Prostate gland (tissue), 2 donors: ENCODE data around the gene FAF1. TPM values are rescaled to one million over a fixed set of nuclear protein-coding genes. Genes with fewer than 3 reads are reported as not detected.

Experiments used
- DNase-seq: peaks from one replicate; pipeline ENCODE4 v3.0.0-alpha.2; 2019; ENCODE audit warnings: low spot score
- H3K27ac ChIP-seq, 2 donors: fragments of 200-600 bp; sonication (generic); 2 replicates each; pipeline ENCODE4 v1.5.1; 2017 to 2019
- H3K27me3 ChIP-seq: fragments of 200-600 bp; sonication (generic); replicated peaks from 2 replicates; pipeline ENCODE4 v1.5.1; 2019; ENCODE audit not compliant: insufficient read depth
- H3K36me3 ChIP-seq, 2 donors: fragments of 200-600 bp; sonication (generic); 1 replicate in 1 of 2; 2 replicates in 1 of 2; pipeline versions ENCODE4 v1.5.1 to v1.8.1; 2017 to 2019
- H3K4me1 ChIP-seq: fragments of 200-600 bp; sonication (generic); replicated peaks from 2 replicates; pipeline ENCODE4 v1.5.1; 2019
- H3K4me3 ChIP-seq, 2 donors: fragments of 200-600 bp; sonication (generic); 2 replicates each; pipeline ENCODE4 v1.5.1; 2017 to 2019
- H3K9me3 ChIP-seq: fragments of 200-600 bp; sonication (generic); 2 replicates; pipeline ENCODE4 v1.5.1; 2017
- CTCF ChIP-seq, 4 experiments: fragments of 200-600 bp in 2 of 4; fragments of 450-650 bp in 2 of 4; sonication (generic) in 2 of 4; IDR thresholded peaks; 1 replicate in 3 of 4; 2 replicates in 1 of 4; pipeline ENCODE4 v1.5.1; 2016 to 2019; ENCODE audit warnings: antibody characterized with exemption in 4 of 4, mild to moderate bottlenecking in 2 of 4, moderate library complexity in 2 of 4
- POLR2A ChIP-seq: fragments of 450-650 bp; IDR thresholded peaks from one replicate; pipeline ENCODE4 v1.6.1; 2016; ENCODE audit warnings: antibody characterized with exemption, mild to moderate bottlenecking
- POLR2AphosphoS5 ChIP-seq: sonication (generic); formaldehyde crosslinking; IDR thresholded peaks from one replicate; pipeline ENCODE4 v1.6.1; 2017; ENCODE audit warnings: antibody characterized with exemption
- WGBS: methylation state at CpG from one replicate; pipeline ENCODE4 v1.1.5; 2018; 5-methylcytosine and 5-hydroxymethylcytosine counted together
- intact Hi-C: fragments of 100-400 bp; cut with DNase I; formaldehyde crosslinking; loops from one replicate; pipeline ENCODE4 v1.14.2; 2022
- total RNA-seq, 2 donors: library from RNA; depleted of rRNA; stranded (reverse); fragments of >200 nt; gene quantifications; one replicate each; pipeline ENCODE4 v1.1.0, GENCODE V29; 2016

Gene FAF1
- total RNA-seq, 2 donors from 2014 or later: 40.4 to 41.5 TPM

- no peaks in the 10 kb centered on the region for H3K9me3 ChIP-seq
- intact Hi-C loops: no loop called here
- H3K36me3 ChIP-seq: no peaks in the 10 kb centered on the region
- no peak for TF ChIP-seq CTCF (IDR thresholded peaks at IDR 0.05)
- TF ChIP-seq POLR2AphosphoS5: no peak
- no peak for TF ChIP-seq POLR2A
- no peak for DNase-seq
- no peaks in the 10 kb centered on the region for H3K4me1 ChIP-seq
- H3K27ac ChIP-seq: no peak overlapping the region
- no peak overlapping the region for H3K4me3 ChIP-seq
- H3K27me3 ChIP-seq: no peaks in the 10 kb centered on the region
These were observed 442.6 kb downstream of the FAF1 start for GRCh38 chr1:50517488-50517887.

GRCh38 chr1:50516056-50516455, 444.0 kb downstream of the FAF1 start:
- Histone ChIP-seq H3K36me3 (no peaks in the 10 kb centered on the region), H3K9me3 (no peaks in the 10 kb centered on the region), H3K4me3 (no peak overlapping the region), H3K4me1 (no peaks in the 10 kb centered on the region), H3K27me3 (no peaks in the 10 kb centered on the region), H3K27ac (no peak overlapping the region)
- no peak for DNase-seq
- no peak for TF ChIP-seq CTCF (IDR thresholded peaks at IDR 0.05)
- TF ChIP-seq POLR2A: no peak
- no peak for TF ChIP-seq POLR2AphosphoS5
- intact Hi-C loops: no loop called here
- 94% methylated on average over 3 of the region's 3 CpGs for WGBS

- TF ChIP-seq CTCF (IDR thresholded peaks at IDR 0.05): no peak
- no peak for TF ChIP-seq POLR2AphosphoS5
- no peak for TF ChIP-seq POLR2A
- no peak overlapping the region for H3K27ac ChIP-seq
- H3K4me1 ChIP-seq: no peaks in the 10 kb centered on the region
- H3K4me3 ChIP-seq: no peak overlapping the region
- no peaks in the 10 kb centered on the region for H3K9me3 ChIP-seq
- intact Hi-C loops: no loop called here
- DNase-seq: no peak
- H3K27me3 ChIP-seq: no peaks in the 10 kb centered on the region
- no peaks in the 10 kb centered on the region for H3K36me3 ChIP-seq
These were observed 452.0 kb downstream of the FAF1 start for GRCh38 chr1:50508040-50508586.

- intact Hi-C loops: no loop called here
- no peaks in the 10 kb centered on the region for H3K9me3 ChIP-seq
- TF ChIP-seq POLR2AphosphoS5: no peak
- no peak for TF ChIP-seq POLR2A
- TF ChIP-seq CTCF (IDR thresholded peaks at IDR 0.05): no peak
- no peak overlapping the region for H3K4me3 ChIP-seq
- H3K27me3 ChIP-seq: no peaks in the 10 kb centered on the region
- no peak for DNase-seq
- no peak overlapping the region for H3K27ac ChIP-seq
- no peaks in the 10 kb centered on the region for H3K4me1 ChIP-seq
- H3K36me3 ChIP-seq: no peaks in the 10 kb centered on the region
These were observed 454.6 kb downstream of the FAF1 start for GRCh38 chr1:50505427-50505826.

- Histone ChIP-seq H3K9me3 (no peaks in the 10 kb centered on the region), H3K4me1 (no peaks in the 10 kb centered on the region), H3K4me3 (no peak overlapping the region), H3K36me3 (no peaks in the 10 kb centered on the region), H3K27ac (no peak overlapping the region), H3K27me3 (no peaks in the 10 kb centered on the region)
- no peak for DNase-seq
- intact Hi-C loops: no loop called here
- 97% methylated on average over 1 of the region's 1 CpG for WGBS
- TF ChIP-seq POLR2AphosphoS5 (no peak), CTCF (IDR thresholded peaks at IDR 0.05) (no peak), POLR2A (no peak)
These were observed 456.6 kb downstream of the FAF1 start for GRCh38 chr1:50503515-50503914.
